Common myeloid progenitor, CD34-positive (primary cell): ENCODE data around the gene ZWILCH.

Source experiments
- CTCF ChIA-PET: fragments of 350-600 bp; sonication (Branson Sonifier 250); formaldehyde crosslinking; loops from one replicate; lab custom pipeline; 2021; ENCODE audit warnings: antibody characterized with exemption; lab: Charles Lee
- POLR2A ChIA-PET: fragments of 350-600 bp; sonication (Branson Sonifier 250); formaldehyde crosslinking; loops from one replicate; lab custom pipeline; 2021; ENCODE audit warnings: antibody characterized with exemption; lab: Charles Lee
- DNase-seq, 3 donors: peaks; one replicate each; pipeline versions ENCODE4 v3.0.0 to v3.0.0-alpha.2; 2013
- H3K27ac ChIP-seq, 2 experiments: 1 replicate in 1 of 2; 2 replicates in 1 of 2; pipeline ENCODE4 v1.7.0; 2013; ENCODE audit warnings: inconsistent platforms in 2 of 2, low read length in 2 of 2, mild to moderate bottlenecking in 2 of 2, low read depth in 1 of 2, moderate library complexity in 1 of 2; ENCODE audit not compliant: severe bottlenecking in 2 of 2, insufficient read depth in 1 of 2, poor library complexity in 1 of 2
- H3K27me3 ChIP-seq, 5 experiments: replicated peaks in 2 of 5; 1 replicate in 3 of 5; 2 replicates in 2 of 5; pipeline versions ENCODE4 v1.6.1 to v1.7.0; 2013; ENCODE audit warnings: low read length in 4 of 5, mild to moderate bottlenecking in 2 of 5, moderate library complexity in 2 of 5, inconsistent platforms in 1 of 5; ENCODE audit not compliant: insufficient read depth in 5 of 5, control insufficient read depth in 4 of 5
- H3K36me3 ChIP-seq, 4 experiments: 1 replicate in 2 of 4; 2 replicates in 2 of 4; pipeline versions ENCODE4 v1.6.1 to v1.7.0; 2013; ENCODE audit warnings: low read length in 3 of 4, control low read depth in 1 of 4, mild to moderate bottlenecking in 1 of 4; ENCODE audit not compliant: control insufficient read depth in 4 of 4, insufficient read depth in 4 of 4
- H3K4me1 ChIP-seq, 4 experiments: 1 replicate in 3 of 4; 2 replicates in 1 of 4; pipeline versions ENCODE4 v1.6.1 to v1.7.1; 2013; ENCODE audit warnings: low read length in 3 of 4, mild to moderate bottlenecking in 3 of 4, control low read depth in 1 of 4, inconsistent platforms in 1 of 4, moderate library complexity in 1 of 4; ENCODE audit not compliant: control insufficient read depth in 4 of 4, insufficient read depth in 4 of 4; ENCODE audit errors: control extremely low read depth in 1 of 4
- H3K4me3 ChIP-seq, 7 experiments: 1 replicate in 4 of 7; 2 replicates in 3 of 7; pipeline versions ENCODE4 v1.5.1 to v1.7.0; 2013; ENCODE audit warnings: mild to moderate bottlenecking in 7 of 7, low read length in 6 of 7, moderate library complexity in 6 of 7, inconsistent platforms in 2 of 7, low read depth in 2 of 7, control low read depth in 1 of 7; ENCODE audit not compliant: insufficient read depth in 4 of 7, control insufficient read depth in 1 of 7; ENCODE audit errors: extremely low read depth in 1 of 7
- H3K9me3 ChIP-seq, 5 experiments: 1 replicate in 4 of 5; 2 replicates in 1 of 5; pipeline versions ENCODE4 v1.6.1 to v1.7.1; 2013; ENCODE audit warnings: low read length in 4 of 5, mild to moderate bottlenecking in 2 of 5, inconsistent platforms in 1 of 5, low read depth in 1 of 5, moderate library complexity in 1 of 5; ENCODE audit not compliant: control insufficient read depth in 4 of 5, insufficient read depth in 2 of 5; ENCODE audit errors: control extremely low read depth in 1 of 5
- WGBS: methylation state at CpG from one replicate; pipeline ENCODE4 v1.1.5; 2013; ENCODE audit not compliant: insufficient coverage; 5-methylcytosine and 5-hydroxymethylcytosine counted together

The ZWILCH gene

GRCh38 chr15:66560856-66561525 lies 55.9 kb downstream of the ZWILCH start:
- CTCF ChIA-PET: no interaction called here
- no peaks in the 10 kb centered on the region for H3K4me1 ChIP-seq

GRCh38 chr15:66563126-66563525 lies 58.0 kb downstream of the ZWILCH start:
- CTCF ChIA-PET: no interaction called here
- 100% methylated on average over 3 of the region's 4 CpGs for WGBS
- H3K4me1 ChIP-seq: peaks cover 0 to 2% (median 0%) of the 10 kb centered on the region in 4 experiments
- DNase-seq: no peak
- H3K4me3 ChIP-seq: no peak overlapping the region
- H3K9me3 ChIP-seq: no peaks in the 10 kb centered on the region
- H3K27ac ChIP-seq: no peak overlapping the region
- POLR2A ChIA-PET: no interaction called here
- H3K36me3 ChIP-seq: no peaks in the 10 kb centered on the region
- no peaks in the 10 kb centered on the region for H3K27me3 ChIP-seq

More at GRCh38 chr15:66560856-66561525, 55.9 kb downstream of the ZWILCH start:
- peaks cover 0 to 1% (median 0%) of the 10 kb centered on the region in 5 experiments for H3K9me3 ChIP-seq
- H3K27me3 ChIP-seq: no peaks in the 10 kb centered on the region
- POLR2A ChIA-PET: no interaction called here
- no peak for DNase-seq
- H3K36me3 ChIP-seq: no peaks in the 10 kb centered on the region
- 99% methylated on average over 15 of the region's 18 CpGs for WGBS
- no peak overlapping the region for H3K4me3 ChIP-seq
- no peak overlapping the region for H3K27ac ChIP-seq

- Histone ChIP-seq H3K4me1 (peaks cover 0 to 2% (median 0%) of the 10 kb centered on the region in 4 experiments), H3K36me3 (no peaks in the 10 kb centered on the region), H3K27ac (no peak overlapping the region), H3K9me3 (no peaks in the 10 kb centered on the region), H3K27me3 (no peaks in the 10 kb centered on the region), H3K4me3 (no peak overlapping the region)
- WGBS: 98% methylated on average over 10 of the region's 13 CpGs
- ChIA-PET CTCF (interaction anchor here (2.7 kb wide), 1 partner anchor 12 kb away, joined by 12 read pairs; no protein-coding TSS in a partner anchor), POLR2A (no interaction called here)
- no peak for DNase-seq
Observed at GRCh38 chr15:66563566-66564110, 58.5 kb downstream of the ZWILCH start.

GRCh38 chr15:66564136-66565041 lies 59.3 kb downstream of the ZWILCH start:
- no peak overlapping the region for H3K4me3 ChIP-seq
- no peaks in the 10 kb centered on the region for H3K36me3 ChIP-seq
- no peaks in the 10 kb centered on the region for H3K9me3 ChIP-seq
- H3K27me3 ChIP-seq: no peaks in the 10 kb centered on the region
- DNase-seq: no peak
- peaks cover 0 to 2% (median 0%) of the 10 kb centered on the region in 4 experiments for H3K4me1 ChIP-seq
- no peak overlapping the region for H3K27ac ChIP-seq
- 97% methylated on average over 12 of the region's 18 CpGs for WGBS
- POLR2A ChIA-PET: no interaction called here
- CTCF ChIA-PET: interaction anchor here (2.7 kb wide), 1 partner anchor 11 kb away, joined by 12 read pairs; no protein-coding TSS in a partner anchor

- Histone ChIP-seq H3K36me3 (no peaks in the 10 kb centered on the region), H3K9me3 (no peaks in the 10 kb centered on the region), H3K27me3 (no peaks in the 10 kb centered on the region), H3K27ac (no peak overlapping the region), H3K4me3 (no peak overlapping the region), H3K4me1 (peaks cover 0 to 2% (median 0%) of the 10 kb centered on the region in 4 experiments)
- POLR2A ChIA-PET: no interaction called here
- DNase-seq: no peak
- WGBS: 92% methylated on average over 8 of the region's 9 CpGs
- CTCF ChIA-PET: interaction anchor here (0.9 to 3.2 kb wide), 4 partner anchors 10 to 35 kb away, joined by 3 to 18 read pairs (median 8); no protein-coding TSS in a partner anchor
Observed at GRCh38 chr15:66565141-66565641, 60.1 kb downstream of the ZWILCH start.

- Histone ChIP-seq H3K36me3 (no peaks in the 10 kb centered on the region), H3K4me1 (peaks cover 0 to 2% (median 0%) of the 10 kb centered on the region in 4 experiments), H3K4me3 (no peak within 1 kb of the TSS), H3K9me3 (no peaks in the 10 kb centered on the region), H3K27me3 (no peaks in the 10 kb centered on the region), H3K27ac (no peak within 1 kb of the TSS)
- ChIA-PET CTCF (interaction anchor here (0.6 to 3.2 kb wide), 6 partner anchors 10 to 714 kb away, joined by 3 to 18 read pairs (median 3); no protein-coding TSS in a partner anchor), POLR2A (no interaction called here)
- 84% methylated on average over 12 of the region's 14 CpGs for WGBS
- no peak for DNase-seq
Observed at GRCh38 chr15:66565741-66566144, 60.6 kb downstream of the ZWILCH start, which contains the start of gene LCTL. Gene LCTL (minus strand): TSS chr15:66565998. CDS start chr15:66565365, 633 bp downstream.
